ENCODE measurements around the gene TPRN.

DNA sequence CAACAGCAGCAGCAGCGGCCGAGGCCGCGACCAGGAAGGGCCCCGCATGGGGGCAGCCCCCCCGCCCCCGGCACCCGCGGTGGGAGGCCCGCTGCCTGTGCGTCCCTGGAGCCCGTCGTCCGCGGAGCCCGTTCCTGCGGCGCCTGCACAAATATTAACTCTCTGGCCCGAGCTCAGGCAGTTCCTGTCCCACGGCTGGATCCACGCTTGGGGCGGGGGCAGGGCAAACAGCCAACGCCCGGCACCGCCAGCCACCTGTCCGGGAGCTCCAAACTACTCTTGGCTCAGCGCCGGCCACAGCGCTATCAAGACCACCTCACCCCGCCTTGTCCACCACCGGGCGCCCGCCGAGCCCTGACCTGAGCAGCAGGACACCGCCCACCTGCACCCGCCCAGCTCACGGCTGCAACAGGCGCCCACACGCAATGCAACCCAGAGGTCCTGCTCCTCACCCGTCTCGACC is 30.6 kb downstream of the TPRN start, which contains the start of gene LRRC26:
- TF ChIP-seq, protein P1, sequence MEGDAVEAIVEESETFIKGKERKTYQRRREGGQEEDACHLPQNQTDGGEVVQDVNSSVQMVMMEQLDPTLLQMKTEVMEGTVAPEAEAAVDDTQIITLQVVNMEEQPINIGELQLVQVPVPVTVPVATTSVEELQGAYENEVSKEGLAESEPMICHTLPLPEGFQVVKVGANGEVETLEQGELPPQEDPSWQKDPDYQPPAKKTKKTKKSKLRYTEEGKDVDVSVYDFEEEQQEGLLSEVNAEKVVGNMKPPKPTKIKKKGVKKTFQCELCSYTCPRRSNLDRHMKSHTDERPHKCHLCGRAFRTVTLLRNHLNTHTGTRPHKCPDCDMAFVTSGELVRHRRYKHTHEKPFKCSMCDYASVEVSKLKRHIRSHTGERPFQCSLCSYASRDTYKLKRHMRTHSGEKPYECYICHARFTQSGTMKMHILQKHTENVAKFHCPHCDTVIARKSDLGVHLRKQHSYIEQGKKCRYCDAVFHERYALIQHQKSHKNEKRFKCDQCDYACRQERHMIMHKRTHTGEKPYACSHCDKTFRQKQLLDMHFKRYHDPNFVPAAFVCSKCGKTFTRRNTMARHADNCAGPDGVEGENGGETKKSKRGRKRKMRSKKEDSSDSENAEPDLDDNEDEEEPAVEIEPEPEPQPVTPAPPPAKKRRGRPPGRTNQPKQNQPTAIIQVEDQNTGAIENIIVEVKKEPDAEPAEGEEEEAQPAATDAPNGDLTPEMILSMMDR (IDR thresholded peaks at IDR 0.05; ENCODE audit: low read depth, low read length): no peak
- TF ChIP-seq POLR2A (IDR thresholded peaks at IDR 0.05; ENCODE audit: extremely low read depth, insufficient read length): no peak
